Activated T-cell treated with anti-CD3 and anti-CD28 coated beads, Interleukin-2, amount 50 U/mL, for 24 hours (primary cell): ENCODE measurements around the gene FOXN1.

Experiments
- DNase-seq: peaks from one replicate; pipeline ENCODE4 v3.0.0-alpha.2; 2020
- H3K27ac Mint-ChIP-seq: 2 replicates; pipeline ENCODE4 v1.8.0; 2020; ENCODE audit warnings: mild to moderate bottlenecking, mixed read lengths
- H3K27me3 Mint-ChIP-seq: 2 replicates; pipeline ENCODE4 v1.8.0; 2020; ENCODE audit warnings: mixed read lengths
- H3K36me3 Mint-ChIP-seq: 2 replicates; pipeline ENCODE4 v1.8.0; 2020; ENCODE audit warnings: low read depth, mixed read lengths
- H3K4me1 Mint-ChIP-seq: 2 replicates; pipeline ENCODE4 v1.8.0; 2020; ENCODE audit warnings: low read depth, mixed read lengths
- H3K4me3 Mint-ChIP-seq: 2 replicates; pipeline ENCODE4 v1.8.0; 2020; ENCODE audit warnings: mild to moderate bottlenecking, moderate library complexity, mixed read lengths
- H3K9me3 Mint-ChIP-seq: 2 replicates; pipeline ENCODE4 v1.8.0; 2020; ENCODE audit warnings: mixed read lengths

Gene FOXN1

GRCh38 chr17:28585851-28586250, 79.7 kb downstream of the FOXN1 start:
- H3K27me3 Mint-ChIP-seq: no peaks in the 10 kb centered on the region
- no peaks in the 10 kb centered on the region for H3K9me3 Mint-ChIP-seq
- no peaks in the 10 kb centered on the region for H3K4me1 Mint-ChIP-seq
- peaks cover 28% of the 10 kb centered on the region for H3K36me3 Mint-ChIP-seq
- no peak for DNase-seq
- H3K27ac Mint-ChIP-seq: no peak overlapping the region
- H3K4me3 Mint-ChIP-seq: no peak overlapping the region
